HepG2 (cell line): Measurements from ENCODE around the gene IQCH.

Experiments used
- ARHGAP35 ChIP-seq: sonication (generic); formaldehyde crosslinking; IDR thresholded peaks from 2 replicates; pipeline ENCODE4 v1.9.0; 2022; ENCODE audit warnings: mild to moderate bottlenecking, inconsistent platforms, moderate library complexity, missing genetic modification reagents, borderline replicate concordance
- ATF1 ChIP-seq: IDR thresholded peaks from 2 replicates; pipeline ENCODE4 v1.6.1; 2016; ENCODE audit warnings: mild to moderate bottlenecking, control low read depth
- CREB3 ChIP-seq: sonication (generic); formaldehyde crosslinking; IDR thresholded peaks from 2 replicates; pipeline ENCODE4 v1.5.0; 2020; ENCODE audit warnings: missing genetic modification reagents
- CTCF ChIP-seq: sonication (generic); formaldehyde crosslinking; IDR thresholded peaks from 2 replicates; pipeline ENCODE4 v1.5.0; 2020; ENCODE audit warnings: mild to moderate bottlenecking, missing genetic modification reagents, moderate library complexity
- KDM5A ChIP-seq: fragments of 200-600 bp; sonication (generic); IDR thresholded peaks from 2 replicates; pipeline ENCODE4 v1.7.0; 2018; ENCODE audit warnings: antibody characterized with exemption, mild to moderate bottlenecking, low read length, borderline replicate concordance
- PPARG ChIP-seq: conservative IDR thresholded peaks from 2 replicates; pipeline ENCODE4 v1.6.1; 2016; ENCODE audit warnings: missing biosample characterization, missing genetic modification reagents
- PRDM10 ChIP-seq: sonication (generic); formaldehyde crosslinking; IDR thresholded peaks from 2 replicates; pipeline ENCODE4 v1.4.0; 2020; ENCODE audit warnings: low read depth, missing genetic modification reagents
- RAD21 ChIP-seq: fragments of 450-650 bp; formaldehyde crosslinking; IDR thresholded peaks from 2 replicates; pipeline ENCODE4 v1.5.0; 2020; ENCODE audit warnings: mild to moderate bottlenecking
- RFX5 ChIP-seq: IDR thresholded peaks from 2 replicates; pipeline ENCODE4 v1.6.1; 2011; ENCODE audit warnings: low read depth, low read length, improper control_type of control experiment
- STAT5B ChIP-seq: sonication (generic); formaldehyde crosslinking; IDR thresholded peaks from 2 replicates; pipeline ENCODE4 v1.4.0; 2020; ENCODE audit warnings: missing genetic modification reagents
- ZNF232 ChIP-seq: sonication (generic); formaldehyde crosslinking; IDR thresholded peaks from 2 replicates; pipeline ENCODE4 v1.4.0; 2020; ENCODE audit warnings: missing genetic modification reagents, borderline replicate concordance
- ZZZ3 ChIP-seq: sonication (generic); formaldehyde crosslinking; IDR thresholded peaks from 2 replicates; pipeline ENCODE4 v1.4.0; 2020; ENCODE audit warnings: missing genetic modification reagents, mild to moderate bottlenecking, borderline replicate concordance
- TF ChIP-seq, protein P1 (sequence below): sonication (generic); formaldehyde crosslinking; IDR thresholded peaks from 2 replicates; pipeline ENCODE4 v1.4.0; 2020; ENCODE audit warnings: missing genetic modification reagents

GRCh38 chr15:67462875-67463274 lies 208.3 kb downstream of the IQCH start:
- TF ChIP-seq ARHGAP35 (CRISPR knock-in tag) = no peak
- no peak for TF ChIP-seq ATF1
- TF ChIP-seq PPARG (CRISPR knock-in tag) = no peak
- TF ChIP-seq, protein P1, sequence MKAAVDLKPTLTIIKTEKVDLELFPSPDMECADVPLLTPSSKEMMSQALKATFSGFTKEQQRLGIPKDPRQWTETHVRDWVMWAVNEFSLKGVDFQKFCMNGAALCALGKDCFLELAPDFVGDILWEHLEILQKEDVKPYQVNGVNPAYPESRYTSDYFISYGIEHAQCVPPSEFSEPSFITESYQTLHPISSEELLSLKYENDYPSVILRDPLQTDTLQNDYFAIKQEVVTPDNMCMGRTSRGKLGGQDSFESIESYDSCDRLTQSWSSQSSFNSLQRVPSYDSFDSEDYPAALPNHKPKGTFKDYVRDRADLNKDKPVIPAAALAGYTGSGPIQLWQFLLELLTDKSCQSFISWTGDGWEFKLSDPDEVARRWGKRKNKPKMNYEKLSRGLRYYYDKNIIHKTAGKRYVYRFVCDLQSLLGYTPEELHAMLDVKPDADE (CRISPR knock-in tag) = no peak
- TF ChIP-seq PRDM10 (CRISPR knock-in tag) = no peak
- TF ChIP-seq CTCF (CRISPR knock-in tag) = no peak
- no peak for TF ChIP-seq ZZZ3 (CRISPR knock-in tag)
- TF ChIP-seq RFX5 = no peak
- no peak for TF ChIP-seq RAD21 (CRISPR knock-in tag)
- no peak for TF ChIP-seq KDM5A
- TF ChIP-seq ZNF232 = no peak
- no peak for TF ChIP-seq CREB3 (CRISPR knock-in tag)
- no peak for TF ChIP-seq STAT5B (CRISPR knock-in tag)
